ENCODE measurements around the gene COL6A1. TPM values are rescaled to one million over a fixed set of nuclear protein-coding genes. Genes with fewer than 3 reads are reported as not detected.

Gene COL6A1
- total and polyA plus RNA-seq, 2 experiments from 2014 or later, result 296 to 592 TPM

- H3K79me2 ChIP-seq, result peaks cover 39% of the 10 kb centered on the region
- peaks cover 17% of the 10 kb centered on the region for H4K20me1 ChIP-seq (ENCODE audit: insufficient read depth, poor library complexity, severe bottlenecking)
- H3K9me2 ChIP-seq (replicated peaks; ENCODE audit: insufficient read depth), result no peaks in the 10 kb centered on the region
- no peak for TF ChIP-seq EZH2 (IDR thresholded peaks at IDR 0.05; ENCODE audit: borderline replicate concordance)
- TF ChIP-seq, protein P1, sequence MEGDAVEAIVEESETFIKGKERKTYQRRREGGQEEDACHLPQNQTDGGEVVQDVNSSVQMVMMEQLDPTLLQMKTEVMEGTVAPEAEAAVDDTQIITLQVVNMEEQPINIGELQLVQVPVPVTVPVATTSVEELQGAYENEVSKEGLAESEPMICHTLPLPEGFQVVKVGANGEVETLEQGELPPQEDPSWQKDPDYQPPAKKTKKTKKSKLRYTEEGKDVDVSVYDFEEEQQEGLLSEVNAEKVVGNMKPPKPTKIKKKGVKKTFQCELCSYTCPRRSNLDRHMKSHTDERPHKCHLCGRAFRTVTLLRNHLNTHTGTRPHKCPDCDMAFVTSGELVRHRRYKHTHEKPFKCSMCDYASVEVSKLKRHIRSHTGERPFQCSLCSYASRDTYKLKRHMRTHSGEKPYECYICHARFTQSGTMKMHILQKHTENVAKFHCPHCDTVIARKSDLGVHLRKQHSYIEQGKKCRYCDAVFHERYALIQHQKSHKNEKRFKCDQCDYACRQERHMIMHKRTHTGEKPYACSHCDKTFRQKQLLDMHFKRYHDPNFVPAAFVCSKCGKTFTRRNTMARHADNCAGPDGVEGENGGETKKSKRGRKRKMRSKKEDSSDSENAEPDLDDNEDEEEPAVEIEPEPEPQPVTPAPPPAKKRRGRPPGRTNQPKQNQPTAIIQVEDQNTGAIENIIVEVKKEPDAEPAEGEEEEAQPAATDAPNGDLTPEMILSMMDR (IDR thresholded peaks at IDR 0.05; ENCODE audit: poor library complexity), result no peak
- H3K27ac ChIP-seq, result no peak overlapping the region
- H3K36me3 ChIP-seq (replicated peaks; ENCODE audit: insufficient read depth, low read depth), result no peaks in the 10 kb centered on the region
- no peak overlapping the region for H2AFZ ChIP-seq
- no peak overlapping the region for H3K4me3 ChIP-seq
- no peak for DNase-seq (ENCODE audit: low spot score)
- no peak overlapping the region for H3K4me2 ChIP-seq
- WGBS (ENCODE audit: low lambda C conversion rate, missing lambda C conversion rate), result 97% methylated on average over 29 of the region's 36 CpGs
- H3K9me3 ChIP-seq (ENCODE audit: low read depth), result no peaks in the 10 kb centered on the region
- no peaks in the 10 kb centered on the region for H3K27me3 ChIP-seq
- H3K4me1 ChIP-seq (ENCODE audit: insufficient read depth), result no peaks in the 10 kb centered on the region
These were observed 4.9 kb downstream of the COL6A1 start for GRCh38 chr21:45986316-45987051.

DNA sequence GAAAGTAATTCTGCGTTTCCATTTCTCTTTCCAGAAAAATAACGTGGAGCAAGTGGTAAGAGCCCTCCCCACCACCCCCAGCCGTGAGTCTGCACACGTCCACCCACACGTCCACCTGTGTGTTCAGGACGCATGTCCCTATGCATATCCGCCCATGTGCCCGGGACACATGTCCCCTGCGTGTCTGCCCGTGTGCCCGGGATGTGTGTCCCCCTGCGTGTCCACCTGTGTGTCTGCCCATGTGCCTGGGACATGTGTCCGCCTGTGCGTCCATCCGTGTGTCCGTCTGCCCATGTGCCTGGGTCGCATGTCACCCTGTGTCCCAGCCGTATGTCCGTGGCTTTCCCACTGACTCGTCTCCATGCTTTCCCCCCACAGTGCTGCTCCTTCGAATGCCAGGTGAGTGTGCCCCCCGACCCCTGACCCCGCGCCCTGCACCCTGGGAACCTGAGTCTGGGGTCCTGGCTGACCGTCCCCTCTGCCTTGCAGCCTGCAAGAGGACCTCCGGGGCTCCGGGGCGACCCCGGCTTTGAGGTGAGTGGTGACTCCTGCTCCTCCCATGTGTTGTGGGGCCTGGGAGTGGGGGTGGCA, 5.6 kb downstream of the COL6A1 start:
- Histone ChIP-seq H2AFZ (no peak overlapping the region), H3K4me3 (no peak overlapping the region), H3K79me2 (peaks cover 33% of the 10 kb centered on the region), H3K4me2 (no peak overlapping the region), H4K20me1 (ENCODE audit: insufficient read depth, poor library complexity, severe bottlenecking) (peaks cover 17% of the 10 kb centered on the region), H3K9me3 (ENCODE audit: low read depth) (no peaks in the 10 kb centered on the region), H3K9me2 (replicated peaks; ENCODE audit: insufficient read depth) (no peaks in the 10 kb centered on the region), H3K27ac (no peak overlapping the region), H3K4me1 (ENCODE audit: insufficient read depth) (no peaks in the 10 kb centered on the region), H3K36me3 (replicated peaks; ENCODE audit: insufficient read depth, low read depth) (no peaks in the 10 kb centered on the region), H3K27me3 (no peaks in the 10 kb centered on the region)
- 98% methylated on average over 23 of the region's 29 CpGs for WGBS (ENCODE audit: low lambda C conversion rate, missing lambda C conversion rate)
- no peak for DNase-seq (ENCODE audit: low spot score)
- TF ChIP-seq EZH2 (IDR thresholded peaks at IDR 0.05; ENCODE audit: borderline replicate concordance) (no peak), EZH2phosphoT487 (IDR thresholded peaks at IDR 0.05; ENCODE audit: low read depth, severe bottlenecking, unreplicated experiment) (no peak)
- TF ChIP-seq, protein P1 (IDR thresholded peaks at IDR 0.05; ENCODE audit: poor library complexity), result no peak

DNA sequence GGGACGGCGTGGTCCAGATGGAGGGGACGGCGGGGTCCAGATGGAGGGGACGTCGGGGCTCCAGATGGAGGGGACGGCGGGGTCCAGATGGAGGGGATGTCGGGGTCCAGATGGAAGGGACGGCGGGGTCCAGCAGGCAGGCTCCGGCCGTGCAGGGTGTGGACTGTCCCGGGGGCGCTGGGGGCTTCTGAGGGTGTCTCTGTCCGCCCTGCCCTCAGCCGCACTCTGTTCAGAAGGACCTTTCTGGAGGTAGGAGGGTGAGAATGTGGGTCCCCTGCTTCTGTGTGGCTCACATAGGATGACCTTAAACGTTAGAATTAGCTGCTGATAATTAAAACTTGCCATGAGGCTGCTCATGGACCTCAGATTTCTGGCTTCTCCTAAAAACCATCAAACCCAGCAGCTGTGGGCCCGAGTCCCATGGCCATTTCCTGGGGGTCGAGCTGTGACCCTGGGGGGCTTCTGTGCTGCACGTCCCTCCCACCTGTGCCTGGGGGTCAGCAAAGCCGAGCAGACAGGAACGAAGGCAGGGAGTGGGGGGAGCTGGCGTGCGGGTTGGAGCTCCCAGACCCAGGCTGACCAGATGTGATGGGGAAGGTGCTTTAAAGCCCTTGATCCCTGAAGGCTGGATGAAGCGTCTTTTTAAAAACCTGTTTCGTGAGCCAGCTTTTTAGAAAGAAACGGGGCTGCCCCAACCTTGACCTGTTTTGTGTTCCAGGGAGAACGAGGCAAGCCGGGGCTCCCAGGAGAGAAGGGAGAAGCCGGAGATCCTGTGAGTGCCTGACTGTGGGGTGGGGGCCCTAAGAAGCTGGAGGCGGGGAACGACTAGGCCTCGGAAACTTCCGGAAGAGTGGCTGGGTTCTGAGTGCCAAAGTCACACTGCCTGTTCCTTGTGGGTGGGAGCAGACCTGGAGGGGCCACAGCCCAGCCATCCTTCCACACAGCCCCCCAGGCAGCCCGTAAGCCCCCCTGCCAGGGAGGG, 7.1 kb downstream of the COL6A1 start:
- H4K20me1 ChIP-seq (ENCODE audit: insufficient read depth, poor library complexity, severe bottlenecking), result peaks cover 4% of the 10 kb centered on the region
- no peak overlapping the region for H3K4me3 ChIP-seq
- H2AFZ ChIP-seq, result no peak overlapping the region
- H3K79me2 ChIP-seq, result peaks cover 19% of the 10 kb centered on the region
- no peaks in the 10 kb centered on the region for H3K27me3 ChIP-seq
- H3K9me3 ChIP-seq (ENCODE audit: low read depth), result no peaks in the 10 kb centered on the region
- no peak for DNase-seq (ENCODE audit: low spot score)
- TF ChIP-seq EZH2 (IDR thresholded peaks at IDR 0.05; ENCODE audit: borderline replicate concordance) (no peak), EZH2phosphoT487 (IDR thresholded peaks at IDR 0.05; ENCODE audit: low read depth, severe bottlenecking, unreplicated experiment) (no peak)
- TF ChIP-seq, protein P1 (IDR thresholded peaks at IDR 0.05; ENCODE audit: poor library complexity), result no peak
- no peak overlapping the region for H3K4me2 ChIP-seq
- H3K27ac ChIP-seq, result no peak overlapping the region
- no peaks in the 10 kb centered on the region for H3K36me3 ChIP-seq (replicated peaks; ENCODE audit: insufficient read depth, low read depth)
- H3K4me1 ChIP-seq (ENCODE audit: insufficient read depth), result no peaks in the 10 kb centered on the region
- H3K9me2 ChIP-seq (replicated peaks; ENCODE audit: insufficient read depth), result no peaks in the 10 kb centered on the region
- WGBS (ENCODE audit: low lambda C conversion rate, missing lambda C conversion rate), result 93% methylated on average over 21 of the region's 36 CpGs

All from hepatocyte (in vitro differentiated cells).